Measurements from ENCODE around the gene TNFRSF8.

- TF ChIP-seq HDAC2 (IDR thresholded peaks at IDR 0.05) (no peak), POLR2A (IDR thresholded peaks at IDR 0.05; ENCODE audit: low read length) (no peak), EP300 (IDR thresholded peaks at IDR 0.05) (no peak)
Measured at GRCh38 chr1:12096615-12097014, 33.5 kb downstream of the TNFRSF8 start.

Measured in A549 (cell line).